Measurements from ENCODE around the gene OSBPL7.
A peak's percentile ranks its signal among the peaks of the same experiment; 100 is the strongest.
"Not testable (repeated sequence)": the region's sequence is repeated elsewhere in the genome, so short reads cannot be mapped to it uniquely, and the experiment has no call there.

The OSBPL7 gene

GRCh38 chr17:47804461-47804860 is 17.1 kb downstream of the OSBPL7 start:
- no peak for DNase-seq

DNA sequence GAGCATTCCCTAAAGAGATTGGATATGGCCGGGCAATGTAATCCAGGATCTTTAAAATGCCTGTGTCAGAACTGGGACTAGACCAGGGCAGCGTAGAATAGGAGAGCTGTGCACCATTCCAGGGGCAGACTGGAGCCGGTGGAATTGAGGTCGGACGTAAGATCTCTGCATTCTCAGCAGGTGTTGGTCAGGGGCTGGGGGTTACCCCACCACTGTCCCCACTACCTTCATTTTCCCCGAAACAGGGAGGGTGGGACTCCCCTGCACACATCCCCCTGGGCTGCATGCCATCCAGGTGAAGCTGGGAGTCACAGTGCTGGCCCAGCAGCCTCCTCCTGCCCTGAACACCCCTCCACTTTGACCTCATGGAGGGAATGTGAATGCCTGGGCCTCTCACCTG is 17.8 kb downstream of the OSBPL7 start:
- DNase-seq, result no peak

DNA sequence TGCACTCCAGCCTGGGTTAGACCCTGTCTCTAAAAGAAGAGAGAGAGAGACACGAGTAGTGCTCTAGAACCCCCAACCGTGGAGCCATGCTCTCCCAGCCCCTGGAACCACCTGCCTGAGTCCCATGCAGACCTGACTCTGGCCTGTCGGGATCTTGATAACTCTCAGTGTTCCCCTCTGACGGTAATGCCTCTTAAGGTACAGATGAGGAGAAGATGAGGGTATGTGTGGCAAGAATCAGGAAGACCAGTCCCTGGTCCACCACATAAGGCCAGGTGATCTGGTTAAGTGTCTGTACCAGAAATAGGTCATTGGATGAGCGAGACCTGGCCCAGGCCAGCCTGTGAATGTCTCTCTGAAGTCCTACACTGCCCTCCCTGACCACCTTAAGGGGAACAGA is 18.4 kb downstream of the OSBPL7 start:
- DNase-seq, result no peak

DNA sequence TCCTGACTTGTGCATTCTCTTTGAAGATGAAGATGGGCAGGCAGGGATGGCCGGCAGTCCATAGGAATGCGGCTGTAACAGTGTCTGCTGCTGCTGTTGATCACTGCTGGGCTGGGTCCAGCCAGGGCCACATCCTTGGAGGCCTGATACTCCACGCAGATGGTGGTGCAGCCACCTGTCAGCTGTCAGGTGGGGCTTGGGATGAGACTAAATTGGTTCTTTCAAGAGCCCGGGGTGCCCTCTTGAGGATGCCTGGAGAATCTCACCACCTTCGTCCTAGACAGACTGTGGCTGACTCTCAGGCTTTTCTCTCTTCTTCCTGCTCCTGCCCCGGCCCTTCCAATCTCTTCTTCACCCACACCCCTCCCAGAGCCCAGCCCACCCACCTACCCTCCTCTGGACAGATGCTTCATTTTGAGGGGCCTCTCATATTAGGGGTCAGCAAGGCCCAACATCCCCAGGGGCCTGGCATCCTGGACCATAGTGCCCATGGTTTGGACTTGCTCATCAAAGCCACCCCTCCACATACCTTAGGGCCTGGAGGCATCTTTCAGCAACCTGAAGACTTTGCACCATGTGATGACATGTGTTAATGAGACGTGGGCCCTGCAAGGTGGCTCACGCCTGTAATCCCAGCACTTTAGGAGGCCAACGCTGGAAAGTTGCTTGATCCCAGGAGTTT is 19.1 kb downstream of the OSBPL7 start:
- DNase-seq, result peak; percentile 72

GRCh38 chr17:47801906-47802305 is 19.7 kb downstream of the OSBPL7 start:
- no peak for DNase-seq

- DNase-seq, result no peak
Observed at GRCh38 chr17:47801176-47801765, 20.3 kb downstream of the OSBPL7 start.

DNA sequence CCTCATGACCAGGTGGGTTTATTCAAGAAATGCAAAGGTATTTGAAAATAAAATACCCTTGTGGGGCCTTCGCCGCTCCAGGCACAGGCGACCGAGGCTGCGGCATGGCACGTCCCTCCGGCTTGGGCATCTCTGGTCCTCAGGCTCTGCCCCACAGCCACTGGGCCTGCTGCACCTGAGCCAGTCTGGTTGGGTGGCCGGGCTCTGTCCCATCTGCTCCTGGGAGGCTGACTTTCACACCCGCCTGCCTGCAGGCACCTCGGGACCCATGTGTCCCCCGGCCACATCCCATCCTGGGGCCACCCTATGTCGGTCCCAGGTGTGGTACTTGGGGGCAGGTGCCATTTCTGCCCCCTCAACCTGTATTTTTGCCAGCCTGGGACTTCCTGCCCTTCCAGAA is 20.9 kb downstream of the OSBPL7 start:
- DNase-seq, result no peak

DNA sequence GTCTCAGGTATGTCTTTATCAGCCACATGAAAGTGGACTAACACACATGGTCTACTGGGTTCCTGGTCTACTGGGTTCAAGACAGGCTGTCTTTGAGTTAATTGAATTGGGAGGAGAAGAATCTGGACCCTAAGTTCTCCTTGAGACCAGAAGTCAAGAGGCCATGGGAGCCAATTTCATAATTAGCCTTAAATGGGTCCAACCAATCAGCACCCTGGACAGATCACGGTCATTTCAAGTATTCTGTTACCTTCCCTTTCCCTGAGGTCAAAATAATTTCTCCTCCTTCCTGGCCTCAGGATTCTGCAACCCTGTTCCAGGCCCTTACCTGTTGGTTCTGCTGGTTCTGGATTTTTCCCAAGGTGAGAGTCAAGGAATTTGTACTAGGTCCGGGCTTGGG is 23.8 kb downstream of the OSBPL7 start:
- no peak for DNase-seq

DNA sequence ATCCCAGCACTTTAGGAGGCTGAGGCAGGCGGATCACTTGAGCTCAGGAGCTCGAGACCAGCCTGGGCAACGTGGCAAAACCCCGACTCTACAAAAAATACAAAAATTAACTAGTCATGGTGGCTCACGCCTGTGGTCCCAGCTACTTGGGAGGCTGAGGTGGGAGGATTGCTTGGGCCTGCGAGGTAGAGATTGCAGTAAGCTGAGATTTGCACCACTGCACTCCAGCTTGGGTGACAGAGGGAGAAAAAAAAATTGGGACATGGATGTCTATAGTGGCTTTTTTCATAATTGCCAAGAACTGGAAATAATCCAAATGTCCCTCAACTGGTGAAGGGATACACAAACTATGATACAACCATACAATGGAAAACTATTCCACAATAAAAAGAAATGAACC is 28.6 kb downstream of the OSBPL7 start:
- no peak for DNase-seq

DNA sequence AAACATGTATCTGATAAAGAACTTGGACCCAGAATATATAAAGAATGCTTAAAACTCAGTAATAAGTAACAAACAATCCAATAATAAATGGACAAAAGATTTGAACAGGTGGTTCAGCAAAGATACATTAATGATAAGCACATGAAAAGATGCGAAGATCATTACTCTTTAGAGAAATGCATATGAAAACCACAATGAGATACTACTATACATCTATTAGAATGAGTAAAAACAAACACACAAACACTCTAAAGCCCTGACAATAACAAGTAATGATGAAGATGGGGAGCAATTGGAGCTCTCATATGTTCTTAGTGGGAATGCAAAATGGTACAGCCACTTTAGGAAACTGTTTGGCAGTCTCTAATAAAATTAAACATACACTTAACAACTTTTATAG is 29.1 kb downstream of the OSBPL7 start:
- no peak for DNase-seq

DNA sequence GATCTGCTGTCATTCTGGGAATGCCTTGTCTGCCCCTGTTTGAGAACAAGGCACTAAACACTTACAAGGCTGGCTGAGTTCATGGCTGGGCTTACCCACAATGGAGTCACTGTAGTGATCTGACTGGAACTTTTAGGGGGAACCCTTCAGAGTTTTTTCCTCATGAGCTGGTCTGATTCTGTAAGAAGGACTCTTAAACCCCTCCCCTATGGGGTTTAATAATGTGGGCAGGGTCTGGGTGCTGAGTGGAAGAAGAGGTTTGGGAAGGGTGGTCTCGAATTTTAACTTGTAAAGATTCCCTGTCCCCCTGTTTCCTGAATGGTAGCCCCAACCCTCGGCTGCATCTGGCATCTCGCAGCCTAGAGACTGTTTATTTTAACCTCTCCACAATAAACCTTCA is 30.6 kb downstream of the OSBPL7 start:
- no peak for DNase-seq

GRCh38 chr17:47789611-47790561 is 31.7 kb downstream of the OSBPL7 start:
- DNase-seq, result peak; percentile 14

- no peak for DNase-seq
Observed at GRCh38 chr17:47785538-47786123, 36.0 kb downstream of the OSBPL7 start.

- DNase-seq, result no peak
Observed at GRCh38 chr17:47781397-47781796, 40.2 kb downstream of the OSBPL7 start.

DNA sequence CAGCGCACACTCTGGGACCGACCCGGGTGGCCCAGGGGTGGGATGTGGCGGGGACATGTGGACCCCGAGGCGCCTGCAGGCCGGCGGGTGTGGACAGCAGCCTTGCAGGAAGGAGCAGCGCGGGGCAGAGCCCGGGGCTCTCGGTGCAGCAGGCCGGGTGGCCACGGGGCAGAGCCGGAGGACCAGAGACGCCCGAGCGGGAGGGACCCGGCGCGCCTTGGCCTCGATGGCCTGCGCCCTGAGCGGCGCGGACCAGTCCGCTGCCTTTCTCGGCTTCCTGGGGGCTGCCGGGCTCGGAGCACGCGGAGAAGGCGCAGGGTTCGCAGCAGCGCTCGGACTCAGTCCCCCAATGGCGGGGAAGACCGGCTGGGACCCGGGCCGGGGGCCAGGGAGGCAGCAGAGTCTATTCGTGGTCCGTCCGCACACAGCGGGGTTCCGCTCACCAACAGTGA is 43.4 kb downstream of the OSBPL7 start:
- DNase-seq, result no peak

DNA sequence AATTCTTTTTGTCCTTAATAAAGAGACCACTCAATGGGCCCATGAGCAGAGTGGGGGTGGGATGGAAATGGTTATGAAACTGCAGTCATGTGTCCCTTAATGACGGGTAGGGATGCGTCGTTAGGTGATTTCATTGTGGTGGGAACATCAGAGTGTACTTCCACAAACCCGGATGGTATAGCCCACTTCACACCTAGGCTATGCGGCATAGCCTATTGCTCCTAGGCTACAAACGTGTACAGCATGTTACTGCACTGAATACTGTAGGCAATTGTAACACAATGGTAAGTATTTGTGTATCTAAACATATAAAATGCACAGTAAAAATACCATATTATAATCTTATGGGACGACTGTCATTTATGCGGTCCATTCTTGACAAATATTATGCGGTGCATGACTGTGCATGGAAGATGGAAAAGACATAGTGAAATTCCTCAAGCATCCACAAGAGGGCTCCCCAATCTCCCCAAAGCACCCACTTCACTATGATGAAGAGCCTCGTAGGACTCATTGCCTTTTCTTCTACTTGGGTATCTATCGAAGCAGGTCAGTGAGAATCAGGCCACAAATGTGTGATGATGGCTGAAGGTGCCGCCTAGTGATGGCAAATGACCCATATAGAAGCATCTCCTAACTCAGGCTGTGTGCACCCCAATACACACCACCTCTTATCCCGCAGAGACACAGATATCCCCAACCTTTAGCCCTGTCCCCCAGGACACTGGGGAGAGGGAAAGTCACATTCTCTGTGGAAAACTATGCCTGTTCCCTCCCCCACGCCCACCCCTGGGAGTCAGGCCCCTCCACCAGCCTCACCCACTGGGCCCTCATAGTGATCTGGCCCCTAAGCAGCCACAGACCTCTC is 45.0 kb downstream of the OSBPL7 start:
- peak; percentile 61 for DNase-seq

- no peak for DNase-seq
Observed at GRCh38 chr17:47774987-47775580, 46.5 kb downstream of the OSBPL7 start.

GRCh38 chr17:47774331-47774730 is 47.3 kb downstream of the OSBPL7 start:
- DNase-seq, result no peak

DNA sequence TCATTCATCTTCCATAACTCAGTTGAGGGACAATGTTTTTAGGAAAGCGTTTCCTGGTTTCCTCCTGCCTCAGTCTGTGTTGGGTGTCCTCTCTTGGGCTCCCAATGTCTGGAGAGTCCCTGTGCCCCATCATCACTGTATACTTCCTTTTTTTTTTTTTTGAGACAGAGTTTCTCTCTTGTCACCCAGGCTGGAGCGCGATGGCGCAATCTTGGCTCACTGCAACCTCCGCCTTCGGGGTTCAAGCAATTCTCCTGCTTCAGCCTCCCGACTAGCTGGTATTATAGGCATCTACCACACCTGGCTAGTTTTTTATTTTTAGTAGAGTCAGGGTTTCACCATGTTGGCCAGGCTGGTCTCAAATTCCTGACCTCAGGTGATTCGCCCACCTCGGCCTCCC is 47.9 kb downstream of the OSBPL7 start:
- not testable (repeated sequence) for DNase-seq

DNA sequence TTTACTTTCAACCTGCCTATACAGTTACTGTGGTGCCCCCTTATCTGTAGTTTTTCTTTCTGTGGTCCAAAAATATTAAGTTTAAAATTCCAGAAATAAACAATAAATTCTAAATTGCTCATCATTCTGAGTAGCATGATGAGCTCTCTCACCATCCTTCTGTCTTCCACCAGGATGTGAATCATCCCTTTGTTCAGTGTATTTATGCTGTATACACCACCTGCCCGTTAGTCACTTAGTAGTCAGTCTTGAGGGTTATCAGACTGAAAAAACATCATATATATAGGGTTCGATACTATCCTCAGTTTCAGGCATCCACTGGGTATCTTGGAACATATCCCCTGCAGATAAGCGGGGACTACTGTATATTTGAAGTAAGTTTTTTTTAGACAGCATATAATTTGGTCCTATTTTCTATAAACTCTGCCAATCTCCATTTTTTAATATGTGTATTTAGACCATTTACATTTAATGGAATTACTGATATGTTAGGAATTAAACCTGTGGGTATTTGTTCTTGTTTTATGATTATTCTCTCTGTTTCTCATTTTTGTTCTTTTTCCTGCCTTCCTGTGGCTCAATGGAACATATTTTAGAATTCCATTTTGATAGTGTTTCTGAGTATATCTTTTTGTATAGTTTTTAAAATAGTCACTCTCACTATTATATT is 57.5 kb downstream of the OSBPL7 start:
- DNase-seq, result no peak

GRCh38 chr17:47762728-47763127 is 58.9 kb downstream of the OSBPL7 start:
- DNase-seq, result no peak
